ENCODE measurements around the gene POLE. TPM values are rescaled to one million over a fixed set of nuclear protein-coding genes. Genes with fewer than 3 reads are reported as not detected.

Gene POLE
- total RNA-seq, 1 experiment from 2014 or later: 147 TPM

GRCh38 chr12:132583411-132583710 lies 103.8 kb downstream of the POLE start:
- Histone ChIP-seq H2BK5ac (ENCODE audit: insufficient read length, low read length) (no peak overlapping the region), H3K9me3 (ENCODE audit: control insufficient read depth, low read depth, low read length) (no peaks in the 10 kb centered on the region), H4K5ac (ENCODE audit: insufficient read length, low read depth, low read length) (no peak overlapping the region), H2AFZ (ENCODE audit: low read length) (no peak overlapping the region), H3K23ac (ENCODE audit: insufficient read length, low read depth, low read length) (no peak overlapping the region), H3K9ac (ENCODE audit: extremely low read depth, insufficient read length, low read length) (no peak overlapping the region), H3K79me2 (ENCODE audit: insufficient read depth, low read length) (no peaks in the 10 kb centered on the region), H3K18ac (ENCODE audit: insufficient read length, low read depth, low read length) (no peak overlapping the region), H3K4me2 (ENCODE audit: insufficient read depth, insufficient read length, low read length) (peak overlapping the region; percentile 51), H3T11ph (ENCODE audit: low read length) (no peak overlapping the region), H3K23me2 (ENCODE audit: insufficient read length, low read depth, low read length, poor library complexity, severe bottlenecking) (peaks cover 16% of the 10 kb centered on the region), H2BK12ac (ENCODE audit: insufficient read length, low read depth, low read length) (no peak overlapping the region), H2AK5ac (ENCODE audit: insufficient read length, low read length) (no peak overlapping the region), H3K56ac (ENCODE audit: insufficient read length, low read depth, low read length) (no peak overlapping the region), H3K27me3 (ENCODE audit: insufficient read depth, low read length) (peaks cover 23% of the 10 kb centered on the region; the same call in 1 of the 2 replicates), H2BK120ac (ENCODE audit: low read depth, low read length, poor library complexity, severe bottlenecking) (no peak overlapping the region), H3K14ac (ENCODE audit: insufficient read depth, low read length) (no peak overlapping the region), H2BK15ac (ENCODE audit: low read depth, low read length) (no peak overlapping the region), H4K91ac (ENCODE audit: insufficient read length, low read depth, low read length) (no peak overlapping the region), H2BK20ac (ENCODE audit: low read depth, low read length, poor library complexity, severe bottlenecking) (no peak overlapping the region), H3K27ac (ENCODE audit: insufficient read length, low read depth, low read length) (no peak overlapping the region), H4K20me1 (ENCODE audit: control insufficient read depth, insufficient read depth, insufficient read length) (peaks cover 2% of the 10 kb centered on the region), H3K79me1 (ENCODE audit: insufficient read depth, low read depth, low read length, poor library complexity, severe bottlenecking) (no peaks in the 10 kb centered on the region), H4K8ac (replicated peaks; ENCODE audit: insufficient read length, low read depth, low read length) (no peak overlapping the region), H3K4ac (ENCODE audit: low read depth, low read length) (no peak overlapping the region), H3K4me1 (ENCODE audit: insufficient read depth, low read length) (no peaks in the 10 kb centered on the region)
- no peaks in the 10 kb centered on the region for H3K9me3 Mint-ChIP-seq
- TF ChIP-seq, protein P1, sequence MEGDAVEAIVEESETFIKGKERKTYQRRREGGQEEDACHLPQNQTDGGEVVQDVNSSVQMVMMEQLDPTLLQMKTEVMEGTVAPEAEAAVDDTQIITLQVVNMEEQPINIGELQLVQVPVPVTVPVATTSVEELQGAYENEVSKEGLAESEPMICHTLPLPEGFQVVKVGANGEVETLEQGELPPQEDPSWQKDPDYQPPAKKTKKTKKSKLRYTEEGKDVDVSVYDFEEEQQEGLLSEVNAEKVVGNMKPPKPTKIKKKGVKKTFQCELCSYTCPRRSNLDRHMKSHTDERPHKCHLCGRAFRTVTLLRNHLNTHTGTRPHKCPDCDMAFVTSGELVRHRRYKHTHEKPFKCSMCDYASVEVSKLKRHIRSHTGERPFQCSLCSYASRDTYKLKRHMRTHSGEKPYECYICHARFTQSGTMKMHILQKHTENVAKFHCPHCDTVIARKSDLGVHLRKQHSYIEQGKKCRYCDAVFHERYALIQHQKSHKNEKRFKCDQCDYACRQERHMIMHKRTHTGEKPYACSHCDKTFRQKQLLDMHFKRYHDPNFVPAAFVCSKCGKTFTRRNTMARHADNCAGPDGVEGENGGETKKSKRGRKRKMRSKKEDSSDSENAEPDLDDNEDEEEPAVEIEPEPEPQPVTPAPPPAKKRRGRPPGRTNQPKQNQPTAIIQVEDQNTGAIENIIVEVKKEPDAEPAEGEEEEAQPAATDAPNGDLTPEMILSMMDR (conservative IDR thresholded peaks at IDR 0.05): no peak
- H3K36me3 Mint-ChIP-seq (ENCODE audit: insufficient read depth in 1 of 3, low read depth in 3 of 3): peaks cover 2 to 16% (median 10%) of the 10 kb centered on the region in 3 experiments; a peak in 6 of 7 replicates
- H3K27me3 Mint-ChIP-seq (ENCODE audit: low read depth): peaks cover 88% of the 10 kb centered on the region
- no peak overlapping the region for H3K4me3 Mint-ChIP-seq
- no peak overlapping the region for H3K27ac Mint-ChIP-seq
- peaks cover 4 to 10% of the 10 kb centered on the region in 2 experiments for H3K4me1 Mint-ChIP-seq
- no peak for DNase-seq
- WGBS (ENCODE audit: extremely low coverage, insufficient read length, low lambda C conversion rate): no CpG with 5 or more reads among the region's 50 CpGs

Data from H9 (cell line).